GM19193 (cell line): ENCODE results near the gene THAP7.

ENCODE experiments used
- POLR2A ChIP-seq: IDR thresholded peaks from 4 replicates; pipeline ENCODE4 v1.6.1; 2011; ENCODE audit not compliant: insufficient read depth, insufficient read length; ENCODE audit errors: extremely low read depth

Gene THAP7

GRCh38 chr22:21022955-21023614 lies 21.2 kb upstream of the THAP7 start:
- TF ChIP-seq POLR2A = no peak

- TF ChIP-seq POLR2A = no peak
These were observed 20.6 kb upstream of the THAP7 start for GRCh38 chr22:21022507-21022906.

DNA sequence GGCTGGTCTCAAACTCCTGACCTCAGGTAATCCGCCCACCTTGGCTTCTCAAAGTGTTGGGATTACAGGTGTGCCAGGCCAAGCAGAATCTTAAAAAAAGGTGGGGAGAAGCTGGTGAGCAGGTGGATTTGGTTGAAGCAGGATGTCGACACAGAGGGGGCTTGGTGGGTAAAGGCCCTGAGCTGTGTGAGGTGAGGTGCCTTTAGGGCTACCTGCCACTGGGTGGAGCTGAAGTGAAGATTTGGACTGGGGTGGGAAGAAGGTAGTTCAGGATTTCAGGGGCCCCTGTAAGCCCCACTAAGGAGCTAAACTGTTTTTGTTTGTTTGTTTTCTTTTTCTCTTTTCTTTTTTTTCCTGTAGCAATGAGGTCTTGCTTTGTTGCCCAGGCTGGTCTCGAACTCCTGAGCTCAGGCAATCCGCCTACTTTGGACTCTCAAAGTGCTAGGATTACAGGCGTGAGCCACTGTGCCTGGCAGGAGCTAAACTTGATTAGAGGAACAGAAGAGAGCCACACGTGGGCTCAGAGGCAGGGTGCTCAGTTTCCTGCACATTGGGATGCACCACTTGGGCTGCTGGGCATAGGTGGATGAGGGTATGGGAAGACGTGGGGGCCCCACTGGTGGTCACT lies 19.0 kb upstream of the THAP7 start:
- no peak for TF ChIP-seq POLR2A

DNA sequence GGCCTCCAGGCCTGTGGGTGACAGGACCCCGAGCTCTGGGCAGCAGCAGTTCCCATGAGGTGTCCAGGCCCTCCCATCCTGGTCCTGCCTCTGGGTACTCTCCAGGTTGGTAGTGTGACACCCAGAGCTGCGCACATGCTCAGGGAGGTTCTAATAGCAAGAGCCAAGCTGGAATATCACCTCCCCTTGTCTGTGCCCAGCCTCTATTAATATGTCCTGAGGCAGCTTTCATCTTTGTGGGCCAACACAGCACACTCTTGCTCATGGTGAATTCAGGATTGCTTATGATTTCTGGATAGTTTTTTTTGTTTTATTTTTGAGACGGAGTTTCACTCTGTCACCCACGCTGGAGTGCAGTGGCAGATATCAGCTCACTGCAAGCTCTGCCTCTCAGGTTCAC lies 16.4 kb upstream of the THAP7 start:
- no peak for TF ChIP-seq POLR2A

GRCh38 chr22:21016644-21017420 lies 14.9 kb upstream of the THAP7 start:
- no peak for TF ChIP-seq POLR2A

DNA sequence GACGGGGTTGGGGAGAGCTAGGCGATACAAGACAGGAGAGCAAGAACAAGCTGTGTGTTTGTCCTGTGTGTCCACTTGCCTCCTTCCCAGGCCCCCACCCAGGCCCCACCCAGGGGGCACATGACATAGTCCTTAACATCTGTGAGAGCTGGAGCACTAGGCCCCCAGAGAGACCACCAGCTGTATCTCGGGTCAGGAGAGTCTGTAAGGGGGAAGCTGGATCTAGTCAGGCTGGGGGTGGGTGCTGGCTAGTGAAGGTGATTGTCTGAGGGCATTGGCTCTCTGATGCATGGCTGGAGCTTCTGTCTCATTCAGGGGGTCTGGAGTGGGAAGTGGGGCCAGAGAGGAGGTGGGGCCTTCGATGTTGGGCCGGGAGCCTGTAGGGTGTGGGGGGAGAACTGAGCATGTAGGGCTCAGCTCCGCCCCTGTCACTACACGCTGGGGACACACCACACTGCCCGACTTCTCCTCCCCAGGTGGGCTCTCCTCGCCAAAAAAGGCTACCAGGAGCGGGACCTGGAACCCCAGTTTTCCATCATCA lies 13.6 kb upstream of the THAP7 start:
- no peak for TF ChIP-seq POLR2A

DNA sequence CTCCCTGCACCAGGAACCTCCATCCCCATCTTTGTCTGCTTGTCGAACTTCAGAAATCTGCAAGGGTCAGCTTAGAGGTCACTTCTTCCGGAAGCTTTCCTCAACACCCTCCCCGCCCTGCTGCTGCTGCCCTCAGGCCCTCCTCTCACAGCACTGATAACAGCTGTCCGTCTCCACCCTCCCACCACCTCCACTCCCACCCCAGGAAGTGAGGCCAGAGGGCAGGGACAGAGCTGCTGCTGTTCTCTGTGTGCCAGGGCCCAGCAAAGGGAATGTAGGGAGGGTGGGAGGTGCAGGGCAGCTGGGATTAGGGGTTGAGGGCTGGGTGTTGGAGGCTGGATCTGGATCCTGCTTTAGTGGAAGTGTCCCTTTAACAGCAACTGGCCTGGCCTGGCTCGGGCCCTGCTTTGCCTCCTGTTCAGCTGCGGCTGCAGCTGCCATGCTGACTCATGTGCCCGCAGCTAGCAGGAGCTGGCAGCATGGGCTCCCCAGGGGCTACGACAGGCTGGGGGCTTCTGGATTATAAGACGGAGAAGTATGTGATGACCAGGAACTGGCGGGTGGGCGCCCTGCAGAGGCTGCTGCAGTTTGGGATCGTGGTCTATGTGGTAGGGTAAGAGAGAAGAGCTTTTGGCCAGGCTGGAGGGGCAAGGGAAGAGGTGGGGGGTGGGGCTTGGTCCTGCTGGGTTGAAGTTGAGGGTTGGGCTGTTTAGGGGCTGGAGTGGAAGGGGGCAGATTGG lies 13.0 kb upstream of the THAP7 start, which contains the start of gene P2RX6:
TSS of gene P2RX6 (plus strand) at position 440 of the 740 bp plus-strand sequence. CDS start at position 450, 10 bp downstream.
- no peak for TF ChIP-seq POLR2A

DNA sequence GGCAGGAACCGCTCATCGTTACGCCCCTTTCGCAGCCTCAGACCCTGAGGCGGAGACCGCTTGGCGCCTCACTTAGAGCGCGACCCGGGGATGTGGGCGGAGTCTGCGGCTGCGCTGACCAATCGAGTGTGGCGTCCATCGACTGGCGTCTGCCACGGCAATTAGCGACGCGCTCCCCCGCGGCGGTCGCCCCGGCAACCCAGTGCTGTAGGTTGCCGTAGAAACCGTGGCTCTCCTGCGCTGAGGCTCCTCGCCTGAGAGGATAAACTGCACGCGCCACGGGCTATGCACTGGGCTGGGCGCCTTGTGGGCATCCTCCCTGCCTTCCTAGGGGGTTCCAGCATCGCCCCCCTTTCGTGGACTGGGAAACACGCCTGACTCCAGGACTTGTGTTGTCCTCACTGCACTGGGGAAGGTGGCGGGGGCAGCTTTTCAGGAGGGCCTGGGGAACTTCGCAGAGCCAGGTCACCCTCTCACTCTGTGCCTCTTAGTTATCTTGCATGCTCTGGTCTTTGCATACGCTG lies 12.3 kb upstream of the THAP7 start:
- TF ChIP-seq POLR2A = no peak

DNA sequence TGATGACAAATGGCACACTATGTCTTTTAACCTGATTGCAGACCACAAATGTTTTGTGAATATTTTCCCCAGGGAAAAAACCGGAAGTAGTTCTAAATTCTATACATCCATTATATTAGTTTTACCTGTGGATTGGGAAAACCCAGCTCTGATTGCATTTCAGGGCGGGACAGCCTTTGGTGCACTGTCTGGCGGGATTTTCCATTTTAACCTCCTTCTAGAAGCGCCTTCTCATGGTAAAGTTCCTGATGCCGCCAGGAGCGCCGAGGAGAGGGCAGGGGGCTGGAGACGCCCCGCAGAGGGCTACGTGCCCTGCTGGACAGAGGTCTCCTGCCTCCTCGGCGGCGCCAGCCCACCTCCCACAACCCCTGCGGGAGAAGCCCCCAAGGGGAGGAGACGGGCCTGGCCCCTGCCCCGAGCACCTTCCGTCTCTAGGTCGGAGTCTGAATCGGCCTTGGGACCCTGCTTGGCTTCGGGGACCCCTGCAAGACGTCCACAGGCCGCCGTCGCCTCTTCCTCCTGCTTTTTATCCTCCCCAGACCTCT lies 11.8 kb upstream of the THAP7 start:
- no peak for TF ChIP-seq POLR2A

DNA sequence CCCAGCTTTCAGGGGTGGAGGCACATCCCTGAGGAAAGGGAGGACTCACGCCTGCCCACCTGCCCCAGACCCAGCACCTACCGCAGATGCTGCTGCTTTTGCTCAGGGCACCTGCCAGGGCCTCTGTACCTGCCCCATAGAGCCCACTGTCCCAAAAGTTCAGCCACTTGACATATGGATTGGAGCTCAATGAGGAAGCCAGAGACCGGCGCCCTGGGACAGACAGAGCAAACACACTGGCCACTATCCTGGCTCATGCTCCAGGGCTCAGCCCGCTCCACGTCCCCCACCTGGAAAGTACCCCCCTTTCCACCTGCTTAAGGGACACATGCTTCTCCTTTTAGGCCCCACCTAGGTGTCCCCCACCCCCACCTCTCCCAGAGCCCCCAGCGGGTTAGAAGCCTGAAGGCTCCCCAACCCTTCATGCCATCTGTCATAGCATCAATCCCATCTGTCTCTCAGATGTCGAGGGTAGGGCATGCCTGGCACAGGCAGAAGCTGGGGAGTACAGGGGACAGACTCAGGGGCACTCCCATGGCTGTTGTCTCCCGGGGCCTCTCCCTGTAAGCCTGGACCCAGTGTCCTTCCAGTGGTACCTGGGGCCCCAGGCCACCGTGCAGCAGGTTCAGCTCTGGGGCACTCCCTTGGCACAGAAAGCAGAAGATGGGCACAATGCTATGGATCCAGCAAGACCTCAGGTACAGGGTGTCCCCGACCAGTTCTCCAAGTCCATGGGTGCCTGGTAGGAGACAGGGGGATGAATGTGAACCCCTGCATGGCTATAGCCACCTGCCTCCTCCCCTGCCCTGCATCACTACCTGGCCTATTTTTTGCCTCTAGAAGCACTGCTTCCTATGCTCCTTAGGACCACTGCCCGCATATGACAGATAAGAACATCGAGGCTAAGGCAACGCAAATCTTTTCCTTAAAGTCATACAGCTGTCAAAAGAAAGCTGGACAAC lies 10.8 kb upstream of the THAP7 start:
- TF ChIP-seq POLR2A = no peak

DNA sequence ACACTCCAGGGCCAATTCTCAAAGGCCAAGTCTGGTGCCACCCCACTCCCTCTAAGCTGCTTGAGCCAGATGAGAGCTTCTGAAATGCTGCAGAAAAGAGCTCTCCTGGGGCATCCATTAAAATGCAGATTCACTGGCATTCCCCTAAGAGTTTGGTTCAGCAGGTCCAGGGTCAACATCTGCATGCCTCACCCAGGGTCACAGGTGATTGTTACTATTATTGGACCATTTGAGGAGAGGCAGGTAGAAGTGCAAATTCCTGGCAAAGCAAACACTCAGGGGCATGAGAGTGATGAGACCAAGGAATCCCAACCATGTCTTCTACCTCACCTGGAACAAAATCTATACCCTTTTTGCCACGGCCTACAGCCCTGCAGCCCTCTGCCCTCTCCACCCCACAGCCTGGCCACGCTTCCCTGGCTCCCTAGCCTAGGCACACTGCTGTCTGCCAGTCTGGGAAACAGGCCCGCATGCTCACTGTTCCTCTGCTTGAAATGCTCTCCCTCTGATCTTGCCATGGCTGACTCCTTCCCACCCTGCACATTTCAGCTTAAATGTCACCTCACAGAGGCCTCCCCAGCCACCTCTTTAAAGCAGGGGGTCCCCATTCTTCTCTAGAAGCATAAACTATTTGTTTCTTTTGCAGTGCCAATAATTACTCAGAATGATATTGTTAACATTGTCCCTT lies 8.7 kb upstream of the THAP7 start:
- no peak for TF ChIP-seq POLR2A

DNA sequence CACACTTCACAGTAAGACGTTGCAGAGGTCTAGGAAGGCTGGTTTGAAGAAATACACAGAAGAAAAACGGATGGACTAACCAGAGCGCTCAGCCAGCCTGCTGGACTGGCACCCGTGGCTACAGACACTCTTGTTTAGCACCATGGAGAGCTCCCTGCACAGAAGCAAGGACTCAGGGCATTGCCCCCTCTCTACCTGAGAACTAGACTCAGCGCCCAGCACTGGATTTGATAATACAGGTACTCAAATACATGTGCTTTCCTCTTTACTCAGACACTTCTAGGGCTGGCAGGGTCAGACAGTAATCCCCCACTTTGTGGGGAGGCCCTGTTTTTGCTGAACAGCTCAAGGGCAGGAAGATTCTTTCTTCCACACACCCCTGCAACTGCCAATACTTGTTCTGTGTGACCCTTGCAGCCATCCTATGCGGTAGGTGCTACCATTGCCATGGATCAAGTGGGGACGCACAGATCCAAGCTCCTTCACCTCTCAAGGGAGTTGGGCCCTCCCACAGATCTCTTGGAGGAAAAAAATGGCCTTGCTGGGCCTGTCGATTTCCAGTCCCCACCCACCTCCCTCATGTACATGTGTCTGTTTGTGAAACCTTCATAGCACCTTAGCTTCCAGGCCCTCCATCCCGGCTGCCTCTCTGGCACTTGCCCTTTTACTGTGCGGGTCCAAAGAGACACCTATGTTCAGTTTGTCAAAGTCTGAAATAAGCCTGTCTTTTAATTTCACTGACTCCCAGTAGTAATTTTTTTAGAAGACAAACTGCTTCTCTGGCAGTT lies 7.9 kb upstream of the THAP7 start:
- no peak for TF ChIP-seq POLR2A
